Endothelial cell of hepatic sinusoid (primary cell): ENCODE results near the gene D2HGDH.
"Not testable (repeated sequence)": the region's sequence is repeated elsewhere in the genome, so short reads cannot be mapped to it uniquely, and the experiment has no call there.

ENCODE experiments used
- in situ Hi-C: cut with HindIII; loops from 2 replicates; pipeline ENCODE4 v1.10.0; 2017; ENCODE audit warnings: low sequenced_read_pairs

The D2HGDH gene

GRCh38 chr2:241804326-241805229, 70.1 kb downstream of the D2HGDH start:
- in situ Hi-C loops: no loop called here

- in situ Hi-C loops: not testable (repeated sequence)
These were observed 71.8 kb downstream of the D2HGDH start for GRCh38 chr2:241806217-241806616.

GRCh38 chr2:241808051-241808720, 73.8 kb downstream of the D2HGDH start:
- in situ Hi-C loops: no loop called here

- in situ Hi-C loops: no loop called here
These were observed 74.4 kb downstream of the D2HGDH start, which contains the start of gene NEU4 for GRCh38 chr2:241808721-241809382. TSS of gene NEU4 (plus strand) at chr2:241809193. CDS start at chr2:241814485, 5,292 bp downstream.

GRCh38 chr2:241809383-241810306, 75.2 kb downstream of the D2HGDH start:
- in situ Hi-C loops: no loop called here

- in situ Hi-C loops: no loop called here
These were observed 76.1 kb downstream of the D2HGDH start for GRCh38 chr2:241810307-241811200.

- in situ Hi-C loops: no loop called here
These were observed 76.9 kb downstream of the D2HGDH start for GRCh38 chr2:241811201-241811951.

GRCh38 chr2:241811952-241812729, 77.7 kb downstream of the D2HGDH start:
- in situ Hi-C loops: no loop called here

- in situ Hi-C loops: no loop called here
These were observed 78.6 kb downstream of the D2HGDH start for GRCh38 chr2:241812730-241813643.

- in situ Hi-C loops: no loop called here
These were observed 79.4 kb downstream of the D2HGDH start for GRCh38 chr2:241813644-241814392.

- in situ Hi-C loops: no loop called here
These were observed 79.9 kb downstream of the D2HGDH start for GRCh38 chr2:241814393-241814642.

GRCh38 chr2:241814643-241815476, 80.4 kb downstream of the D2HGDH start:
- in situ Hi-C loops: no loop called here

GRCh38 chr2:241815477-241816430, 81.3 kb downstream of the D2HGDH start:
- in situ Hi-C loops: no loop called here

GRCh38 chr2:241816431-241817121, 82.1 kb downstream of the D2HGDH start:
- in situ Hi-C loops: no loop called here
